Peyer's patch (tissue), 4 donors: Measurements from ENCODE around the gene MED8.

Source experiments
- CTCF ChIP-seq, 6 experiments: fragments of 450-650 bp in 4 of 6; fragments of 200-600 bp in 2 of 6; sonication (generic) in 1 of 6; IDR thresholded peaks; one replicate each; pipeline ENCODE4 v1.5.1; 2017 to 2019; ENCODE audit warnings: antibody characterized with exemption in 6 of 6, mild to moderate bottlenecking in 3 of 6, moderate library complexity in 1 of 6
- POLR2A ChIP-seq, 2 donors: fragments of 450-650 bp; IDR thresholded peaks; one replicate each; pipeline ENCODE4 v1.5.1; 2017; ENCODE audit warnings: antibody characterized with exemption in 2 of 2, mild to moderate bottlenecking in 2 of 2, moderate library complexity in 2 of 2

- TF ChIP-seq POLR2A (IDR thresholded peaks at IDR 0.05) (no peak), CTCF (IDR thresholded peaks at IDR 0.05) (no peak)
Observed at GRCh38 chr1:43379476-43379875, 10.1 kb downstream of the MED8 start.
